Erythroblast (primary cell): ENCODE data around the gene KLHL29.

ENCODE experiments used
- GATA1 ChIP-seq: IDR thresholded peaks from 2 replicates; pipeline ENCODE4 v1.6.1; 2011; ENCODE audit warnings: low read depth, mild to moderate bottlenecking, control low read depth, low read length, moderate library complexity
- POLR2A ChIP-seq: IDR thresholded peaks from 2 replicates; pipeline ENCODE4 v1.6.1; 2011; ENCODE audit warnings: mild to moderate bottlenecking, low read length

- TF ChIP-seq POLR2A (no peak), GATA1 (no peak)
Measured at GRCh38 chr2:23349508-23349907, 35.5 kb upstream of the KLHL29 start.
